K562 (cell line): Measurements from ENCODE around the gene CMPK1. TPM values are rescaled to one million over a fixed set of nuclear protein-coding genes. Genes with fewer than 3 reads are reported as not detected.

Experiments
- ARID2 ChIP-seq: fragments of 450-650 bp; IDR thresholded peaks from 2 replicates; pipeline ENCODE4 v1.6.1; 2017; ENCODE audit warnings: antibody characterized with exemption, mild to moderate bottlenecking
- ARNT ChIP-seq, 2 experiments: fragments of 450-650 bp; IDR thresholded peaks; 2 replicates each; pipeline ENCODE4 v1.6.1; 2016; ENCODE audit warnings: mild to moderate bottlenecking in 1 of 2
- ATF1 ChIP-seq, 2 experiments: fragments of 450-650 bp in 1 of 2; IDR thresholded peaks; 2 replicates each; pipeline ENCODE4 v1.6.1; 2016; ENCODE audit warnings: missing compliant biosample characterization in 1 of 2, missing genetic modification characterization in 1 of 2
- CBX5 ChIP-seq: IDR thresholded peaks from 2 replicates; pipeline ENCODE4 v1.6.1; 2014; ENCODE audit warnings: low read depth, borderline replicate concordance
- ELF4 ChIP-seq: fragments of 450-650 bp; formaldehyde crosslinking; IDR thresholded peaks from 2 replicates; pipeline ENCODE4 v1.4.0; 2022; ENCODE audit warnings: missing genetic modification characterization
- GMEB1 ChIP-seq: fragments of 250-450 bp; sonication (Bioruptor Pico); IDR thresholded peaks from 2 replicates; pipeline ENCODE4 v1.4.0; 2020; ENCODE audit warnings: mild to moderate bottlenecking
- IRF1 ChIP-seq: sonication (generic); formaldehyde crosslinking; IDR thresholded peaks from 2 replicates; pipeline ENCODE4 v1.8.0; 2022; ENCODE audit warnings: missing genetic modification reagents, mild to moderate bottlenecking, borderline replicate concordance
- MAFK ChIP-seq: IDR thresholded peaks from 2 replicates; pipeline ENCODE4 v1.6.1; 2011; ENCODE audit warnings: low read length, improper control_type of control experiment
- MEIS2 ChIP-seq: fragments of 450-650 bp; IDR thresholded peaks from 2 replicates; pipeline ENCODE4 v1.6.1; 2014; ENCODE audit warnings: mild to moderate bottlenecking; ENCODE audit not compliant: partially characterized antibody
- NFE2L1 ChIP-seq: fragments of 450-650 bp; IDR thresholded peaks from 2 replicates; pipeline ENCODE4 v1.6.1; 2016; ENCODE audit warnings: missing genetic modification characterization, low read depth, mild to moderate bottlenecking, missing compliant biosample characterization, moderate library complexity, borderline replicate concordance
- NR4A1 ChIP-seq, 2 experiments: fragments of 250-450 bp in 1 of 2; fragments of 450-650 bp in 1 of 2; sonication (Bioruptor Pico) in 1 of 2; IDR thresholded peaks; 2 replicates each; pipeline versions ENCODE4 v1.4.0 to v1.6.1; 2016 to 2020; ENCODE audit warnings: mild to moderate bottlenecking in 2 of 2, missing compliant biosample characterization in 1 of 2, missing genetic modification characterization in 1 of 2, moderate library complexity in 1 of 2
- RHOXF2B ChIP-seq: fragments of 250-450 bp; sonication (Bioruptor Pico); conservative IDR thresholded peaks from 2 replicates; pipeline ENCODE4 v1.5.1; 2021
- SNRNP70 ChIP-seq: fragments of 200-400 bp; formaldehyde crosslinking; optimal IDR thresholded peaks from 2 replicates; pipeline ENCODE3; 2017; ENCODE audit warnings: low read depth, low read length
- TCF3 ChIP-seq: sonication (generic); formaldehyde crosslinking; IDR thresholded peaks from 2 replicates; pipeline ENCODE4 v1.4.0; 2020; ENCODE audit warnings: mild to moderate bottlenecking, missing genetic modification reagents
- polyA plus RNA-seq, 8 experiments: library from polyadenylated mRNA; depleted of rRNA in 4 of 8; stranded (reverse) in 5 of 8; unstranded in 3 of 8; fragments of >200 nt; fragmentation: Nextera tagmentation in 2 of 8; fragmentation: Illumina TruSeq in 1 of 8; extraction: Ambion mirVana in 2 of 8; extraction: Trizol in 1 of 8; gene quantifications; 2 replicates each; pipeline versions ENCODE4 v1.2.1 to v1.2.3, GENCODE V29; 2011 to 2014; ENCODE audit warnings: inconsistent platforms in 1 of 8, missing spikeins in 1 of 8
- total RNA-seq, 7 experiments: library from RNA; depleted of rRNA in 6 of 7; stranded (reverse); fragments of >200 nt in 6 of 7; fragmentation: Illumina TruSeq in 2 of 7; extraction: Trizol in 2 of 7; gene quantifications; 2 replicates each; pipeline versions ENCODE4 v1.2.1 to v1.2.3, GENCODE V29; 2011 to 2021; ENCODE audit warnings: low replicate concordance in 1 of 7
- TF ChIP-seq, protein P1 (sequence below): fragments of 450-650 bp; IDR thresholded peaks from 2 replicates; pipeline ENCODE4 v1.6.1; 2017; ENCODE audit warnings: antibody characterized with exemption, mild to moderate bottlenecking
- TF ChIP-seq, protein P2 (sequence below): fragments of 450-650 bp; IDR thresholded peaks from 2 replicates; pipeline ENCODE4 v1.6.1; 2016
- TF ChIP-seq, protein P3 (sequence below): sonication (generic); formaldehyde crosslinking; IDR thresholded peaks from 2 replicates; pipeline ENCODE4 v1.9.0; 2022; ENCODE audit warnings: mild to moderate bottlenecking, missing genetic modification reagents

CMPK1 gene
- total and polyA plus RNA-seq, 9 of the 15 experiments (the other 6 are each of a cell fraction or from before 2014, with no cell fraction given) = 54.5 to 197 (median 116) TPM

DNA sequence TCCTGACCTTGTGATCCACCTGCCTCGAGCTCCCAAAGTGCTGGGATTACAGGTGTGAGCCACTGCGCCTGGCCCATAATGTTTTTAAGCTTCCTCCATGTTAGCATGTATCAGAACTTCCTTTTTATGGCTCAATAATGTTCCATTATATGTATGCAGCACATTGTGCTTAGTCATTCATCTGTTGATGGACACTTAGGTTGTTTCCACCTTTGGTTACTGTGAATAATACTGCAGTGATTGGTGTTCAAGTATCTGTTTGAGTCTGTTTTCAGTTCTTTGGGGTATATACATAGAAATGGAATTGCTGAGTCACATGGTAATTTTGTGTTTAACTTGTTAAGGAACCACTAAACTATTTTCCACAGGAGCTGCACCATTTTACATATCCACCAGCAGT is 17.7 kb downstream of the CMPK1 start (continued):
- TF ChIP-seq, protein P1, sequence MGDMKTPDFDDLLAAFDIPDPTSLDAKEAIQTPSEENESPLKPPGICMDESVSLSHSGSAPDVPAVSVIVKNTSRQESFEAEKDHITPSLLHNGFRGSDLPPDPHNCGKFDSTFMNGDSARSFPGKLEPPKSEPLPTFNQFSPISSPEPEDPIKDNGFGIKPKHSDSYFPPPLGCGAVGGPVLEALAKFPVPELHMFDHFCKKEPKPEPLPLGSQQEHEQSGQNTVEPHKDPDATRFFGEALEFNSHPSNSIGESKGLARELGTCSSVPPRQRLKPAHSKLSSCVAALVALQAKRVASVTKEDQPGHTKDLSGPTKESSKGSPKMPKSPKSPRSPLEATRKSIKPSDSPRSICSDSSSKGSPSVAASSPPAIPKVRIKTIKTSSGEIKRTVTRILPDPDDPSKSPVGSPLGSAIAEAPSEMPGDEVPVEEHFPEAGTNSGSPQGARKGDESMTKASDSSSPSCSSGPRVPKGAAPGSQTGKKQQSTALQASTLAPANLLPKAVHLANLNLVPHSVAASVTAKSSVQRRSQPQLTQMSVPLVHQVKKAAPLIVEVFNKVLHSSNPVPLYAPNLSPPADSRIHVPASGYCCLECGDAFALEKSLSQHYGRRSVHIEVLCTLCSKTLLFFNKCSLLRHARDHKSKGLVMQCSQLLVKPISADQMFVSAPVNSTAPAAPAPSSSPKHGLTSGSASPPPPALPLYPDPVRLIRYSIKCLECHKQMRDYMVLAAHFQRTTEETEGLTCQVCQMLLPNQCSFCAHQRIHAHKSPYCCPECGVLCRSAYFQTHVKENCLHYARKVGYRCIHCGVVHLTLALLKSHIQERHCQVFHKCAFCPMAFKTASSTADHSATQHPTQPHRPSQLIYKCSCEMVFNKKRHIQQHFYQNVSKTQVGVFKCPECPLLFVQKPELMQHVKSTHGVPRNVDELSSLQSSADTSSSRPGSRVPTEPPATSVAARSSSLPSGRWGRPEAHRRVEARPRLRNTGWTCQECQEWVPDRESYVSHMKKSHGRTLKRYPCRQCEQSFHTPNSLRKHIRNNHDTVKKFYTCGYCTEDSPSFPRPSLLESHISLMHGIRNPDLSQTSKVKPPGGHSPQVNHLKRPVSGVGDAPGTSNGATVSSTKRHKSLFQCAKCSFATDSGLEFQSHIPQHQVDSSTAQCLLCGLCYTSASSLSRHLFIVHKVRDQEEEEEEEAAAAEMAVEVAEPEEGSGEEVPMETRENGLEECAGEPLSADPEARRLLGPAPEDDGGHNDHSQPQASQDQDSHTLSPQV = 0 out of 2 replicates have a peak, but pooled peaks have one; percentile 27
- TF ChIP-seq SNRNP70 (no peak), ELF4 (CRISPR knock-in tag) (no peak), ARID2 (no peak), MAFK (peak; percentile 83), CBX5 (no peak), IRF1 (CRISPR knock-in tag) (no peak), MEIS2 (peak; percentile 55), RHOXF2B (CRISPR knock-in tag) (no peak), ATF1 (CRISPR knock-in tag; IDR thresholded peaks at IDR 0.05) (no peak), ATF1 (tag; IDR thresholded peaks at IDR 0.05) (no peak), GMEB1 (CRISPR knock-in tag) (no peak), NR4A1 (CRISPR knock-in tag; IDR thresholded peaks at IDR 0.05) (no peak), NR4A1 (tag; IDR thresholded peaks at IDR 0.05) (no peak), ARNT (IDR thresholded peaks at IDR 0.05) (no peak), TCF3 (CRISPR knock-in tag) (no peak), NFE2L1 (tag) (peak; percentile 86)
- TF ChIP-seq, protein P2, sequence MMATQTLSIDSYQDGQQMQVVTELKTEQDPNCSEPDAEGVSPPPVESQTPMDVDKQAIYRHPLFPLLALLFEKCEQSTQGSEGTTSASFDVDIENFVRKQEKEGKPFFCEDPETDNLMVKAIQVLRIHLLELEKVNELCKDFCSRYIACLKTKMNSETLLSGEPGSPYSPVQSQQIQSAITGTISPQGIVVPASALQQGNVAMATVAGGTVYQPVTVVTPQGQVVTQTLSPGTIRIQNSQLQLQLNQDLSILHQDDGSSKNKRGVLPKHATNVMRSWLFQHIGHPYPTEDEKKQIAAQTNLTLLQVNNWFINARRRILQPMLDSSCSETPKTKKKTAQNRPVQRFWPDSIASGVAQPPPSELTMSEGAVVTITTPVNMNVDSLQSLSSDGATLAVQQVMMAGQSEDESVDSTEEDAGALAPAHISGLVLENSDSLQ = peak; percentile 94
- TF ChIP-seq, protein P3, sequence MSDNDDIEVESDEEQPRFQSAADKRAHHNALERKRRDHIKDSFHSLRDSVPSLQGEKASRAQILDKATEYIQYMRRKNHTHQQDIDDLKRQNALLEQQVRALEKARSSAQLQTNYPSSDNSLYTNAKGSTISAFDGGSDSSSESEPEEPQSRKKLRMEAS = no peak
